Loucy (cell line): ENCODE results near the gene GOLIM4.
"Not testable (repeated sequence)": the region's sequence is repeated elsewhere in the genome, so short reads cannot be mapped to it uniquely, and the experiment has no call there.

Experiments used
- H2AFZ ChIP-seq: fragments of 200-600 bp; sonication (generic); 2 replicates; pipeline ENCODE4 v1.6.0; 2016; ENCODE audit warnings: antibody characterized with exemption, mild to moderate bottlenecking, low read length, moderate library complexity
- H3F3A ChIP-seq: fragments of 200-600 bp; 2 replicates; pipeline ENCODE4 v1.6.0; 2016; ENCODE audit warnings: antibody characterized with exemption, low read depth, mild to moderate bottlenecking
- H3K27me3 ChIP-seq: fragments of 200-600 bp; sonication (generic); 2 replicates; pipeline ENCODE4 v1.6.1; 2014; ENCODE audit warnings: low read length, mild to moderate bottlenecking; ENCODE audit not compliant: insufficient read depth, poor library complexity, severe bottlenecking
- H3K36me3 ChIP-seq: fragments of 200-600 bp; sonication (generic); 2 replicates; pipeline ENCODE4 v1.6.1; 2016; ENCODE audit warnings: low read length; ENCODE audit not compliant: insufficient read depth
- H3K4me1 ChIP-seq: fragments of 200-600 bp; sonication (generic); 2 replicates; pipeline ENCODE4 v1.5.1; 2014; ENCODE audit warnings: low read length, mild to moderate bottlenecking; ENCODE audit not compliant: insufficient read depth, poor library complexity, severe bottlenecking
- H3K4me2 ChIP-seq: fragments of 200-600 bp; sonication (generic); 2 replicates; pipeline ENCODE4 v1.6.0; 2014; ENCODE audit warnings: antibody characterized with exemption, low read length, low read depth, mild to moderate bottlenecking; ENCODE audit not compliant: poor library complexity, severe bottlenecking
- H3K4me3 ChIP-seq: fragments of 200-600 bp; sonication (generic); 2 replicates; pipeline ENCODE4 v1.5.1; 2014; ENCODE audit warnings: low read length, mild to moderate bottlenecking, mixed read lengths; ENCODE audit not compliant: poor library complexity, severe bottlenecking
- H3K79me2 ChIP-seq: fragments of 200-600 bp; sonication (generic); 2 replicates; pipeline ENCODE4 v1.6.1; 2014; ENCODE audit warnings: low read length; ENCODE audit not compliant: insufficient read depth
- H3K9ac ChIP-seq: fragments of 200-600 bp; sonication (generic); 2 replicates; pipeline ENCODE4 v1.6.0; 2014; ENCODE audit warnings: mild to moderate bottlenecking, low read depth, low read length, moderate library complexity; ENCODE audit not compliant: poor library complexity, severe bottlenecking
- H3K9me2 ChIP-seq: fragments of 200-600 bp; sonication (generic); replicated peaks from 2 replicates; pipeline ENCODE4 v1.6.1; 2016; ENCODE audit warnings: low read depth, low read length, mixed read lengths
- H3K9me3 ChIP-seq: fragments of 200-600 bp; sonication (generic); 2 replicates; pipeline ENCODE4 v1.6.1; 2014; ENCODE audit warnings: mild to moderate bottlenecking, antibody characterized with exemption, low read length, low read depth; ENCODE audit not compliant: insufficient read depth
- H4K20me1 ChIP-seq: fragments of 200-600 bp; sonication (generic); 2 replicates; pipeline ENCODE4 v1.6.0; 2014; ENCODE audit warnings: antibody characterized with exemption, low read length, mild to moderate bottlenecking; ENCODE audit not compliant: insufficient read depth, poor library complexity, severe bottlenecking
- EZH2phosphoT487 ChIP-seq: fragments of 200-600 bp; IDR thresholded peaks from 2 replicates; pipeline ENCODE4 v1.6.1; 2018; ENCODE audit warnings: antibody characterized with exemption, mild to moderate bottlenecking, moderate library complexity, borderline replicate concordance
- TF ChIP-seq, protein P1 (sequence below): fragments of 200-600 bp; sonication (generic); conservative IDR thresholded peaks from 2 replicates; pipeline ENCODE4 v1.5.1; 2014; ENCODE audit warnings: mild to moderate bottlenecking, antibody characterized with exemption, low read length

GOLIM4 gene

DNA sequence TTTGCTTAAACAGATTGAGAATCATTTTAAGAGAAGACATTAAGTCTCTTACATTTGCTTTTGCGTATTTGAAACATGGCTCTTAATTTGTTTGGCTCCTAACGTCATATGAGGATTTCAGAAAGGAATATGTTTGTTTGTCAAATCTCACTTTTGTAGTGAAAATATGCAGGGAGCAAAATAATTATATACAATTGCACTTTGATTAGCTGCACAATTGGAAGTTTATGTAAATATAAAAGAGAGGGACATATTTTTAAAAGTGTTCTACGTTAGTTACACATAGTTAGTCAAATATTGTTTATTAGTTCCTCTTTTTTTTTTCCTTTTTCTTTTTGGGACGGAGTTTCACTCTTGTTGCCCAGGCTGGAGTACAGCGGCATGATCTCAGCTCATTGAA lies 42.7 kb upstream of the GOLIM4 start:
- Histone ChIP-seq H3K9ac (no peak overlapping the region), H3K9me2 (no peaks in the 10 kb centered on the region), H3K36me3 (no peaks in the 10 kb centered on the region), H3K4me1 (peaks cover 7% of the 10 kb centered on the region), H3K79me2 (no peaks in the 10 kb centered on the region), H3F3A (no peaks in the 10 kb centered on the region; the same call in 1 of the 2 replicates), H2AFZ (no peak overlapping the region), H4K20me1 (no peaks in the 10 kb centered on the region), H3K27me3 (no peaks in the 10 kb centered on the region), H3K4me2 (no peak overlapping the region), H3K9me3 (no peaks in the 10 kb centered on the region), H3K4me3 (no peak overlapping the region)
- TF ChIP-seq EZH2phosphoT487 = no peak
- TF ChIP-seq, protein P1, sequence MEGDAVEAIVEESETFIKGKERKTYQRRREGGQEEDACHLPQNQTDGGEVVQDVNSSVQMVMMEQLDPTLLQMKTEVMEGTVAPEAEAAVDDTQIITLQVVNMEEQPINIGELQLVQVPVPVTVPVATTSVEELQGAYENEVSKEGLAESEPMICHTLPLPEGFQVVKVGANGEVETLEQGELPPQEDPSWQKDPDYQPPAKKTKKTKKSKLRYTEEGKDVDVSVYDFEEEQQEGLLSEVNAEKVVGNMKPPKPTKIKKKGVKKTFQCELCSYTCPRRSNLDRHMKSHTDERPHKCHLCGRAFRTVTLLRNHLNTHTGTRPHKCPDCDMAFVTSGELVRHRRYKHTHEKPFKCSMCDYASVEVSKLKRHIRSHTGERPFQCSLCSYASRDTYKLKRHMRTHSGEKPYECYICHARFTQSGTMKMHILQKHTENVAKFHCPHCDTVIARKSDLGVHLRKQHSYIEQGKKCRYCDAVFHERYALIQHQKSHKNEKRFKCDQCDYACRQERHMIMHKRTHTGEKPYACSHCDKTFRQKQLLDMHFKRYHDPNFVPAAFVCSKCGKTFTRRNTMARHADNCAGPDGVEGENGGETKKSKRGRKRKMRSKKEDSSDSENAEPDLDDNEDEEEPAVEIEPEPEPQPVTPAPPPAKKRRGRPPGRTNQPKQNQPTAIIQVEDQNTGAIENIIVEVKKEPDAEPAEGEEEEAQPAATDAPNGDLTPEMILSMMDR = no peak

DNA sequence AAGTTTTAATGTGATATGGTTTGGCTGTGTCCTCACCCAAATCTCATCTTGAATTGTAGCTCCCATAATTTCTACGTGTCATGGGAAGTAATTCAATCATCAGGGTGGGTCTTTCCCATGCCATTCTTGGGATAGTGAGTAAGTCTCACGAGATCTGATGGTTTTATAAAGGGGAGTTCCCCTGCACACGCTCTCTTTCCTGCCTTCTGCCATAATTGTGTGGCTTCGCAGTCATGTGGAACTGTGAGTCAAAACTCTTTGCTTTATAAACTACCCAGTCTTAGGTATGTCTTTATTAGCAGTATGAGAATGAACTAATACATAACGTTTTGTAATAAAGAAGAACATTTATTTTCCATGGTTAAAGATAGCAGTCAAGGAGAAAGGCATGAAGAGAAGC lies 39.2 kb upstream of the GOLIM4 start:
- H3K36me3 ChIP-seq = no peaks in the 10 kb centered on the region
- no peak overlapping the region for H3K9ac ChIP-seq
- H2AFZ ChIP-seq = no peak overlapping the region
- no peaks in the 10 kb centered on the region for H3K9me2 ChIP-seq
- H3F3A ChIP-seq = no peaks in the 10 kb centered on the region; the same call in 1 of the 2 replicates
- no peaks in the 10 kb centered on the region for H3K79me2 ChIP-seq
- H3K4me1 ChIP-seq = no peaks in the 10 kb centered on the region
- H3K4me2 ChIP-seq = no peak overlapping the region
- H4K20me1 ChIP-seq = no peaks in the 10 kb centered on the region
- no peaks in the 10 kb centered on the region for H3K9me3 ChIP-seq
- TF ChIP-seq EZH2phosphoT487 = no peak
- TF ChIP-seq, protein P1 = no peak
- no peak overlapping the region for H3K4me3 ChIP-seq
- H3K27me3 ChIP-seq = no peaks in the 10 kb centered on the region

- not testable (repeated sequence) for H3K9ac ChIP-seq, H3F3A ChIP-seq, H3K79me2 ChIP-seq, H3K4me1 ChIP-seq, H3K36me3 ChIP-seq, H3K4me3 ChIP-seq, H3K9me3 ChIP-seq, H3K4me2 ChIP-seq, H3K27me3 ChIP-seq, H4K20me1 ChIP-seq, H3K9me2 ChIP-seq, H2AFZ ChIP-seq
These were observed 34.5 kb upstream of the GOLIM4 start for GRCh38 chr3:168130250-168130649.

DNA sequence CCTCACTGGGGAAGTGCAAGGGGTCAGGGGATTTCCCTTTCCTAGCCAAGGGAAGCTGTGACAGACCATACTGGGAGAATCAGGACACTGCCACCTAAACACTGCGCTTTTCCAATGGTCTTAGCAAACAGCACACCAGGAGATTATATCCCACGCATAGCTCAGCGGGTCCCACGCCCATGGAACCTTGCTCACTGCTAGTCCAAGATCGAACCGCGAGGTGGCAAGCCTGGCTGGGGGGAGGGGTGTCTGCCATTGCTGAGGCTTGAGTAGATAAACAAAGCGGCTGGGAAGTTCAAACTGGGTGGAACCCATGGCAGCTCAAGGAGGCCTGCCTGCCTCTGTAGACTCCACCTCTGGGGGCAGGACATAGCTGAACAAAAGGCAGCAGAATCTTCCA lies 32.7 kb upstream of the GOLIM4 start:
- H3K4me3 ChIP-seq, H4K20me1 ChIP-seq, H3K4me1 ChIP-seq, H3K9me3 ChIP-seq, H3K9me2 ChIP-seq, H3K27me3 ChIP-seq, H3K79me2 ChIP-seq, H3K9ac ChIP-seq, H3K36me3 ChIP-seq, H3F3A ChIP-seq, H2AFZ ChIP-seq, H3K4me2 ChIP-seq: not testable (repeated sequence)
